ENCODE measurements around the gene CASZ1. TPM values are rescaled to one million over a fixed set of nuclear protein-coding genes. Genes with fewer than 3 reads are reported as not detected.

Gene CASZ1
- total RNA-seq, 4 donors from 2014 or later = 140 to 210 (median 169) TPM

GRCh38 chr1:10806966-10807365 is 10.5 kb upstream of the CASZ1 start:
- intact Hi-C loops (cut with DNase I; ENCODE audit: low total_unique reads) = no loop called here
- TF ChIP-seq CTCF (IDR thresholded peaks at IDR 0.05) (no peak), POLR2A (IDR thresholded peaks at IDR 0.05) (no peak)
- H3K4me3 ChIP-seq (ENCODE audit: low read depth, poor library complexity, severe bottlenecking) = no peak overlapping the region
- no peak for DNase-seq (ENCODE audit: low spot score in 2 of 2)
- WGBS, 2 donors = 93 to 94% methylated on average over 5 of the region's 5 CpGs

DNA sequence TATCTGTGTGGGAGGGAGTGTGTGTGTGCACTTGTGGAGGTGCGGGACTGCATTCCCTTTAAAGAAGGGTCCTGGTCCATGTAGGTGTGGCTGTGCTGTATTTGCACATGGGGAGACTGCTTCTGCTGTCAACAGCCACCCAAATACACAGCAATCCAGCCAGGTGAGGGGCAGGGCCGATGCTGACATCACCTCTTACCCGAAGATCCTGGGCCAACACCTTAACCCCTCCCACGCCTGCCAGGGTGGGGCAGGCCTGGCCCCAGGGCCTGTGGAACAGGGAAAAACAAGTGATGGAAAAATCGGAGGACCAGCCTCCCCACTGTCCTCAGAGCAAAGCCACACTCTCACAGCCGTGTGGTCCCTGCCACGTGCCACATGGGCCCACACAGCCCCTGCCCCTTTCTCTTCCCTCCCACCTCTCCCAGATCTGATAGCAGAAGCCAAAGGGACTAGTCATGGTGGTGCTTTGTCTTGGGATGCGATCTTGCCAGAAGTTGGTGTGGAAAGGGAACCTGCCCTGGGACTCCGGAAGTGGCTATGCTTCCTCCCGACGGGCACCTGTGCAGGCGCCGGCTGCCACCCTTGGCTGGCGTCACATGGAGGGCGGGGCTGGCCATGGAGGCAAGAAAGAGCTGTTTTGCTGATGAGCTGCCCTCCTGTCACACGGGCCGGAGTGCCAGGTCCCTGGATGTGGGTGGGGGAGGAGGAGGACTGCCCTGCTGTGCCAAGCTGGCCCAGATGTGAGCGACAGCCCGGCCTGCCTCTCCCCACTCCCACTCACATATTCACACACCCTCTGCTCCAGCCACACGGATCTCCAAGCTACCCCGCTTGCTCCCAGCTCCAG is 7.8 kb upstream of the CASZ1 start:
- intact Hi-C loops (cut with DNase I; ENCODE audit: low total_unique reads) = no loop called here
- peak in 1 of 2 donors; percentile 62 for DNase-seq (ENCODE audit: low spot score in 2 of 2)
- TF ChIP-seq CTCF (IDR thresholded peaks at IDR 0.05) = no peak
- no peak for TF ChIP-seq POLR2A (IDR thresholded peaks at IDR 0.05)
- 43 to 52% methylated on average over 21 of the region's 21 CpGs for WGBS, 2 donors
- no peak overlapping the region for H3K4me3 ChIP-seq (ENCODE audit: low read depth, poor library complexity, severe bottlenecking)

DNA sequence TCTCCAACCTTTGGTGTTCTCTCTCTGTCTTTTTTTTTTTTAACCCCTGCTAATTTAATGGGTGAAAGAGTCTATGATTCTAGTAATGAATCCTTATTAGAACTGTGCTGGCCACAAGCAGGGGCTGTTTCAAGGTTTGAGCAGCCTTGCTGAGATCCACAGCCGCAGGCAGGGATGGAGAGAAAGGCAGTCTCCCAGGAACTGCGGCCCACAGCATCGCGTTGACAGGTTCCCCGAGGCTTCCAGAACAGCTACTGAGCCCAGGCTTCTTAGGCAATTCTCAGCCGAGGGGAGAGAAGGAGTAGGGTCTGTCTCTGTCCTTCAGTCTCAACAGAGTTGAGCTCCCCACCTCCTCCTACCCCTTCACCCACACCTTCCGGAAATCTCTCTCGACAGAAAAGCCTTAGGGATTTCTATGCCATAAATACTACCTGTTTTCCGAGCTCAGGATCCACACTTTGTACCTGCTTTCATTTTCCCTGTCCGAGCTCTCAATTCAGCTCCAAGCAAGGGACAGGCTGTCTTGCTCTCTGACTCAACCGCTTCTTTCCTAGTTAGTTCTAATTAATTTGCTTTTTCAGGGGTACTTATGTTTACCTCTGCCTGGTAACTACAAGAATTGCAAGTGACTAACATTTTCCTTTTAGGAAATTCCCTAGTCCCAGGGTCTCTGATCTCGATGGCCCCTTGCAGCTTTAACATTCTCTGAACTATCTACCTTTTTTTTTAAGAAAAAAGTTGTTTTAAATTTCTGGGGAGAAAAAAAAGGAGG is 6.7 kb upstream of the CASZ1 start:
- 31% methylated on average over 12 of the region's 12 CpGs for WGBS, 2 donors
- TF ChIP-seq POLR2A (IDR thresholded peaks at IDR 0.05) (no peak), CTCF (IDR thresholded peaks at IDR 0.05) (no peak)
- no peak overlapping the region for H3K4me3 ChIP-seq (ENCODE audit: low read depth, poor library complexity, severe bottlenecking)
- DNase-seq (ENCODE audit: low spot score in 2 of 2) = no peak
- intact Hi-C loops (cut with DNase I; ENCODE audit: low total_unique reads) = no loop called here

DNA sequence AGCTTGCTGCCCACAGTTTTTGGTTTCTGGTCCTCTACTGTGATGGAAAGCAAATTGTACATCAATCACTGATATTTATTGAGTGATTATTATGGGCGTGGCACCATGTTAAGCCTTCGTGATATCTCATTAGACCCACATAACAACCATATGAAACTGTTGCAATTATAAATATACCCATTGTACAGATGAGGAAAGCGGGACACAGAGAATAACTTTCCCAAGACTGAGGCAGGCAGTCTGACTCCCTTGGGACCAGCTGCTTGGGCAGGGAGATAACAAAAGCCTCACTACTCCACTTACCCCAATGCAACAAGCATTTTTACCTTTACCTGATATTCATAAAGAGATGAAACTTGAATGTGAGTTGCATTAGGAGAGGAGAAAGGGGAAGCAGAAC is 4.3 kb upstream of the CASZ1 start:
- no peak for DNase-seq (ENCODE audit: low spot score in 2 of 2)
- TF ChIP-seq CTCF (IDR thresholded peaks at IDR 0.05) (no peak), POLR2A (IDR thresholded peaks at IDR 0.05) (no peak)
- intact Hi-C loops (cut with DNase I; ENCODE audit: low total_unique reads) = no loop called here
- no peak overlapping the region for H3K4me3 ChIP-seq (ENCODE audit: low read depth, poor library complexity, severe bottlenecking)
- 74 to 79% methylated on average over 3 of the region's 3 CpGs for WGBS, 2 donors

DNA sequence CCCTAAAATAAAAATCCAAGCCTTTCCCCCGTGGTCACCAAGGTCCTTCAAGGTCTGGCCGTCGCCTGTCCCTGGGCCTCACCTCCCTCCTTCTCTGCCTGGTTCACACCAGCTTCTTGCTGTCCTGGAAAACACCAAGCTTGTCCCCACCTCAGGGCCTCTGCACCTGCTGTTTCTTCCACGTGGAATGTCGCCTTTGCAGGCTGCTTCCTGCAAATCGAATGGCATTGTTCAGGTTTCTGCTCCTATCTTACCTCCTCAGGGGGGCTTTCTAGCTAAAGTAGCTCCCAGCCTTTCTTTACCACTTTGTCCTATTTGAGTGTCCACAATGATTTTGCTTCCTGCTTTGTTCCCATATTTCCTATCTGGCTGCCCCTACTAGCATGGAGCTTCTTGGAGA is 3.3 kb upstream of the CASZ1 start:
- intact Hi-C loops (cut with DNase I; ENCODE audit: low total_unique reads) = no loop called here
- TF ChIP-seq CTCF (IDR thresholded peaks at IDR 0.05) = no peak
- TF ChIP-seq POLR2A (IDR thresholded peaks at IDR 0.05) = no peak
- WGBS, 2 donors = 56 to 65% methylated on average over 6 of the region's 6 CpGs
- DNase-seq (ENCODE audit: low spot score in 2 of 2) = no peak
- H3K4me3 ChIP-seq (ENCODE audit: low read depth, poor library complexity, severe bottlenecking) = no peak overlapping the region

Measured in lower leg skin (tissue), 4 donors.